DND-41 (cell line): Measurements from ENCODE around the gene BAD.
"Not testable (repeated sequence)": the region's sequence is repeated elsewhere in the genome, so short reads cannot be mapped to it uniquely, and the experiment has no call there.

ENCODE experiments used
- ATAC-seq: fragments of 200-7000 bp; cut with Tn5 transposase; 3 replicates; pipeline ENCODE4 v1.9.1; 2021; ENCODE audit warnings: low read depth; ENCODE audit not compliant: insufficient read depth
- DNase-seq: peaks from one replicate; pipeline ENCODE4 v3.0.0-alpha.2; 2020
- H2AFZ ChIP-seq: 2 replicates; pipeline ENCODE4 v1.6.0; 2012; ENCODE audit warnings: low read depth, low read length
- H3K27ac ChIP-seq: 2 replicates; pipeline ENCODE4 v1.5.1; 2012; ENCODE audit warnings: low read length, inconsistent platforms
- H3K27me3 ChIP-seq: fragments of 200-600 bp; sonication (generic); 2 replicates; pipeline ENCODE4 v1.6.0; 2012; ENCODE audit warnings: low read length, mild to moderate bottlenecking, inconsistent platforms; ENCODE audit not compliant: insufficient read depth, poor library complexity
- H3K36me3 ChIP-seq: 2 replicates; pipeline ENCODE4 v1.5.1; 2012; ENCODE audit warnings: low read length, inconsistent platforms; ENCODE audit not compliant: insufficient read depth
- H3K4me1 ChIP-seq: 2 replicates; pipeline ENCODE4 v1.5.1; 2012; ENCODE audit warnings: mild to moderate bottlenecking, low read length; ENCODE audit not compliant: insufficient read depth
- H3K4me2 ChIP-seq: 2 replicates; pipeline ENCODE4 v1.6.0; 2012; ENCODE audit warnings: mild to moderate bottlenecking, moderate library complexity, low read length, inconsistent platforms; ENCODE audit not compliant: insufficient read depth
- H3K4me3 ChIP-seq, 2 experiments: fragments of 200-600 bp in 1 of 2; shearing (Covaris generic) in 1 of 2; 2 replicates each; pipeline ENCODE4 v1.5.1; 2012 to 2016; ENCODE audit warnings: inconsistent platforms in 2 of 2, low read length in 2 of 2, mild to moderate bottlenecking in 2 of 2, low read depth in 1 of 2, moderate library complexity in 1 of 2
- H3K79me2 ChIP-seq: 2 replicates; pipeline ENCODE4 v1.6.0; 2012; ENCODE audit warnings: low read length, inconsistent platforms; ENCODE audit not compliant: insufficient read depth
- H3K9ac ChIP-seq: 2 replicates; pipeline ENCODE4 v1.6.0; 2012; ENCODE audit warnings: low read depth, mild to moderate bottlenecking, inconsistent platforms, low read length, moderate library complexity
- H3K9me3 ChIP-seq: 2 replicates; pipeline ENCODE4 v1.5.1; 2012; ENCODE audit warnings: low read length, moderate library complexity, mild to moderate bottlenecking, inconsistent platforms; ENCODE audit not compliant: insufficient read depth, severe bottlenecking
- H4K20me1 ChIP-seq: 2 replicates; pipeline ENCODE4 v1.6.0; 2012; ENCODE audit warnings: low read length; ENCODE audit not compliant: insufficient read depth
- CTCF ChIP-seq: IDR thresholded peaks from 2 replicates; pipeline ENCODE4 v1.5.1; 2012; ENCODE audit warnings: borderline replicate concordance, low read length, moderate library complexity, mild to moderate bottlenecking; ENCODE audit not compliant: poor library complexity, severe bottlenecking; ENCODE audit errors: extremely low read depth
- EZH2 ChIP-seq: IDR thresholded peaks from 3 replicates; pipeline ENCODE4 v1.6.1; 2012; ENCODE audit warnings: borderline replicate concordance, low read depth, mild to moderate bottlenecking, moderate library complexity, low read length, inconsistent platforms; ENCODE audit not compliant: severe bottlenecking

BAD gene

GRCh38 chr11:64312947-64313346 lies 28.5 kb upstream of the BAD start:
- no peak overlapping the region for H3K27ac ChIP-seq
- H3K27me3 ChIP-seq: no peaks in the 10 kb centered on the region
- ATAC-seq (no peak), DNase-seq (no peak)
- no peak overlapping the region for H2AFZ ChIP-seq
- H3K9me3 ChIP-seq: no peaks in the 10 kb centered on the region
- peaks cover 45% of the 10 kb centered on the region for H3K79me2 ChIP-seq
- peaks cover 43% of the 10 kb centered on the region for H3K36me3 ChIP-seq
- peaks cover 22% of the 10 kb centered on the region for H3K4me1 ChIP-seq
- H4K20me1 ChIP-seq: peaks cover 19% of the 10 kb centered on the region; the same call in 1 of the 2 replicates
- no peak overlapping the region for H3K4me2 ChIP-seq
- no peak for TF ChIP-seq EZH2
- TF ChIP-seq CTCF: no peak
- no peak overlapping the region for H3K9ac ChIP-seq
- no peak overlapping the region for H3K4me3 ChIP-seq

GRCh38 chr11:64307795-64308194 lies 23.3 kb upstream of the BAD start:
- H3K9ac ChIP-seq: peak overlapping the region; percentile 64; the same call in 1 of the 2 replicates
- not testable (repeated sequence) for H3K9me3 ChIP-seq, H3K27me3 ChIP-seq, H3K4me3 ChIP-seq, H3K27ac ChIP-seq, H2AFZ ChIP-seq, DNase-seq, ATAC-seq
- H3K4me1 ChIP-seq: peaks cover 34% of the 10 kb centered on the region
- peak overlapping the region; percentile 91; the same call in 1 of the 2 replicates for H3K4me2 ChIP-seq
- H3K79me2 ChIP-seq: peaks cover 41% of the 10 kb centered on the region
- H3K36me3 ChIP-seq: peaks cover 23% of the 10 kb centered on the region
- peaks cover 29% of the 10 kb centered on the region for H4K20me1 ChIP-seq

- Histone ChIP-seq H3K36me3 (peaks cover 19% of the 10 kb centered on the region), H3K4me3 (peak overlapping the region; percentile 75 to 76; a peak in 3 of 4 replicates), H3K79me2 (peaks cover 41% of the 10 kb centered on the region), H3K27me3 (no peaks in the 10 kb centered on the region), H3K9ac (peak overlapping the region; percentile 64), H3K4me1 (peaks cover 34% of the 10 kb centered on the region), H3K4me2 (peak overlapping the region; percentile 91), H4K20me1 (peaks cover 24% of the 10 kb centered on the region), H2AFZ (no peak overlapping the region), H3K27ac (peak overlapping the region; percentile 66), H3K9me3 (no peaks in the 10 kb centered on the region)
- TF ChIP-seq EZH2 (no peak), CTCF (no peak)
- ATAC-seq (no peak), DNase-seq (no peak)
Observed at GRCh38 chr11:64306876-64307622, 22.6 kb upstream of the BAD start.

GRCh38 chr11:64306563-64306875 lies 22.1 kb upstream of the BAD start:
- Histone ChIP-seq H3K27me3 (no peaks in the 10 kb centered on the region), H3K9ac (peak overlapping the region; percentile 64), H3K27ac (peak overlapping the region; percentile 66), H3K79me2 (peaks cover 41% of the 10 kb centered on the region), H3K36me3 (peaks cover 19% of the 10 kb centered on the region), H2AFZ (peak overlapping the region; percentile 70), H3K9me3 (no peaks in the 10 kb centered on the region), H3K4me3 (peak overlapping the region; percentile 75 to 76), H4K20me1 (peaks cover 24% of the 10 kb centered on the region), H3K4me2 (peak overlapping the region; percentile 91), H3K4me1 (peaks cover 34% of the 10 kb centered on the region)
- TF ChIP-seq CTCF: no peak
- no peak for TF ChIP-seq EZH2
- ATAC-seq (no peak), DNase-seq (no peak)
